ENCODE results near the gene MPHOSPH10.
"Not testable (repeated sequence)": the region's sequence is repeated elsewhere in the genome, so short reads cannot be mapped to it uniquely, and the experiment has no call there.

Gene MPHOSPH10, protein sequence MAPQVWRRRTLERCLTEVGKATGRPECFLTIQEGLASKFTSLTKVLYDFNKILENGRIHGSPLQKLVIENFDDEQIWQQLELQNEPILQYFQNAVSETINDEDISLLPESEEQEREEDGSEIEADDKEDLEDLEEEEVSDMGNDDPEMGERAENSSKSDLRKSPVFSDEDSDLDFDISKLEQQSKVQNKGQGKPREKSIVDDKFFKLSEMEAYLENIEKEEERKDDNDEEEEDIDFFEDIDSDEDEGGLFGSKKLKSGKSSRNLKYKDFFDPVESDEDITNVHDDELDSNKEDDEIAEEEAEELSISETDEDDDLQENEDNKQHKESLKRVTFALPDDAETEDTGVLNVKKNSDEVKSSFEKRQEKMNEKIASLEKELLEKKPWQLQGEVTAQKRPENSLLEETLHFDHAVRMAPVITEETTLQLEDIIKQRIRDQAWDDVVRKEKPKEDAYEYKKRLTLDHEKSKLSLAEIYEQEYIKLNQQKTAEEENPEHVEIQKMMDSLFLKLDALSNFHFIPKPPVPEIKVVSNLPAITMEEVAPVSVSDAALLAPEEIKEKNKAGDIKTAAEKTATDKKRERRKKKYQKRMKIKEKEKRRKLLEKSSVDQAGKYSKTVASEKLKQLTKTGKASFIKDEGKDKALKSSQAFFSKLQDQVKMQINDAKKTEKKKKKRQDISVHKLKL

DNA sequence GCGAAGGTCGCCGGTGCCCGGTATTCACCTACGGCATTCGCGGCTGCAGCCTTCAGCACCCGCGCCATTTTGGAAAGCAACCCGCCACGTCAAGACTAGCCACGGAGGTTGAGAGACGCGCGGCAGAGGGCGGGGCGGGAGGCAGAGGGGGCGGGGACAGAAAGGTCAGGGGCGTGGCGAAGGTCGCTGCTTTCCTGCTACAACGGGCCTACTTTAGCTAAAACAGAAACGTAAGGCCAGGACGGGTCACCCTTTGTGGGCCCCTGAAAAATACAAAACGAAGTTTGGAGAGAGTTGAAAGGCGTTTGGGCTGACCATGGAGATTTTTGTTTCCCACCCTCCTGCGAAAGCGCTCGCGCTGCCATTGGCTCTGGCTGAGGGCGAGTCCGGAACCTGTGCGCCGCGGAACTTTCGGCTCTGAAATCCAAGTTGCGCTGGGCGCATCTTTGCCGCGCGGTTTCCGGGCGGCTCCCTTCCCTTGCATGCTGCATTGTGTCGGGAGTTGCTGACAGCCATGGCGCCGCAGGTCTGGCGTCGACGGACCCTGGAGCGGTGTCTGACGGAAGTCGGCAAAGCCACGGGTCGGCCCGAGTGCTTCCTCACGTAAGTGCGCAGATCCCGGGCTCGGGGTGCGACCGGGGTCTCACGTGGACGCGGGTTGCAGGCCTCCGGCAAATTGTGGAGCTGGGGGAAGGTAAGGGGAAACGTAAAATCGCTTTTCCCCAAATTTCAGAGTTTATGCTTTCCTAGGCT is at the start of gene MPHOSPH10, which contains the start of gene MCEE:
MPHOSPH10 (plus strand) TSS at position 483 of the 753 bp plus-strand sequence; CDS start at position 515, 32 bp downstream.
MCEE (minus strand) TSS at position 78 of the 753 bp plus-strand sequence; CDS start at position 68, 10 bp downstream.
- H3K4me3 Mint-ChIP-seq, result no peak within 1 kb of the TSS
- ATAC-seq (ENCODE audit: low read depth) (peak; percentile 87), DNase-seq (ENCODE audit: low spot score in 2 of 2) (peak; percentile 82 to 84)
- peaks cover 3% of the 10 kb centered on the region for H3K36me3 Mint-ChIP-seq
- peaks cover 6% of the 10 kb centered on the region for H3K4me1 Mint-ChIP-seq
- no peaks in the 10 kb centered on the region for H3K27me3 Mint-ChIP-seq
- H3K27ac Mint-ChIP-seq, result no peak within 1 kb of the TSS
- no peaks in the 10 kb centered on the region for H3K9me3 Mint-ChIP-seq

DNA sequence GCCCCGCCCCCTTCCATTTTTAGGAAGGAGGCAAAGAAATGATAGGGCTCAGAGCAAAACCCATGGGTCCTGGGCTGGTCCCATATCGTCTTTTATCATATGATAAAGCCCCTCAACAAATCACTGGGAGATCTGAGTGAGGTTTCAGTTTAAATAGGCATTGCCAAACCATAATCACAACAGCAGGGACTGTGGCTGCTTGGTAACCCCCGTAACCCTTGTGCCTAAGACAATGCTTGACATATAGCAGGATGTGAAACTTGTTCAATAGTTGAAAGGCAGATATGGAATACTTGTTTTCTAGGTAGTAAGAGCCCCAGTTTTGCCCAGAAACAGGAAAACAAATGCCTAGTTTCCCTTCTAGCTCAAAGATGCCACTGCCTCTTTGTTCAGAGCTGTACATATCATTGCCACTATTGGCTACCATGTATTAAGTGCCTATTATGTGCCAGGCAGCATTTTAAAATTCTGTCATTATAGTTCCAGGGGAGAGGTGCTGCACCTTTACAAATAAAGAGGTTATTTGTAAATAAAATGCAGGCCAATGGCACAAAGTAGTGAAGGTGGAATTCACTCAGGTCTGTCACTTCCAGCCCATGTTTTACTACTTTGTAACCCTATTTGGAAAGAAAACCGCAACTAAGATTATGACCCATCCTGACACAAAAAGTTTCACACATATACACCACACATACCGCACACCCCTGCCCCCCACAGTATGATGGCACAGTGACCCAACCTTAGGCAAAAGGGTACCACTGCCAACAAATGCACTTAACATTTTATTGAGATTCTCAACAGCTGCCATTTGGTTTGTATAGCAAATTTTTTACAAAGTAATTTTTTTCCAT is 47.8 kb upstream of the MPHOSPH10 start:
- peaks cover 8% of the 10 kb centered on the region for H3K27me3 Mint-ChIP-seq
- peaks cover 10% of the 10 kb centered on the region for H3K36me3 Mint-ChIP-seq
- H3K9me3 Mint-ChIP-seq, result no peaks in the 10 kb centered on the region
- ATAC-seq (ENCODE audit: low read depth) (peak; percentile 43), DNase-seq (ENCODE audit: low spot score in 2 of 2) (no peak)
- peaks cover 7% of the 10 kb centered on the region for H3K4me1 Mint-ChIP-seq
- no peak overlapping the region for H3K4me3 Mint-ChIP-seq
- H3K27ac Mint-ChIP-seq, result peak overlapping the region; percentile 70

DNA sequence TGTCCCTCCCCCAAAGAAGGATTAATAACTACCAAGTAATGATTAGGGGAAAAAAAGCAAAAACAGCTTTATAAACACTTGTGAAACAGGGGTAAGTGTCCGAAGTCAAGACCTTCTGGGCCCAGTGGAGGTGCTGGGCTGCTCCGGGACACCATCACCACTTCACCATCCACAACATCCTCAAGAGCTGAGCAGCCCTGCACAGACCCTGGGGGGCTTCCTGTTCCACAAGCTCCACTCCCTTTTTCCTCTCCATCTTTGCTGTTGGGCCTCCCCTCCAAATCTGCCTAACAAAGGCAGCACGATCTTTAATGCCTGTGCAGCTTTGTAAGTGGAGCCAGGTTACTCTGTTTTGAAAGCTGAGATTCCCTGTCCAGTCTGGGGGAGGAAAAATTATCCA is 47.1 kb upstream of the MPHOSPH10 start:
- ATAC-seq (ENCODE audit: low read depth); H3K4me1 Mint-ChIP-seq; H3K9me3 Mint-ChIP-seq; DNase-seq (ENCODE audit: low spot score in 2 of 2); H3K27ac Mint-ChIP-seq; H3K36me3 Mint-ChIP-seq; H3K27me3 Mint-ChIP-seq; H3K4me3 Mint-ChIP-seq: not testable (repeated sequence)

DNA sequence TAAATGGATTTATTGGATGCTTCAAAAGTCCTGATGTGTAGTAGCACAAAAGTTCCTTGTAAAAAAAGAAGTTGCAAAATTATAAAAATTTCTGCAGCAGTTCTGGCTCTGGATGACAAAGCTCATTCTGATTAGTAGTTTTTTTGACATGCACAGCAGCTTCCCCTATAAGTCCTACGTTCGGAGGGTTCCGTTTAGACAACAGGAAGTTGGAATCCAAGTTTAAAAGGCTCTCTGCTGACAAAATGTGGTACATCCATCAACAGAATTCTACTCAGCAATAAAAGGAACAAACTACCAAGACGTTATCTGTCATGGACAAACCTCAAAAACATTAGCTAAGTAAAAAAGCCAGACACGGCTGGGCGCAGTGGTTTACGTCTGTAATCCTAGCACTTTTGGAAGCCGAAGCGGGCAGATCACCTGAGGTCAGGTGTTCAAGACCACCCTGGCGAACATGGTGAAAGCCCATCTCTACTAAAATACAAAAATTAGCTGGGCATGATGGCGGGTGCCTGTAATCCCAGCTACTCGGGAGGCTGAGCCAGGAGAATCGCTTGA is 46.6 kb upstream of the MPHOSPH10 start:
- ATAC-seq (ENCODE audit: low read depth), result peak; percentile 35

DNA sequence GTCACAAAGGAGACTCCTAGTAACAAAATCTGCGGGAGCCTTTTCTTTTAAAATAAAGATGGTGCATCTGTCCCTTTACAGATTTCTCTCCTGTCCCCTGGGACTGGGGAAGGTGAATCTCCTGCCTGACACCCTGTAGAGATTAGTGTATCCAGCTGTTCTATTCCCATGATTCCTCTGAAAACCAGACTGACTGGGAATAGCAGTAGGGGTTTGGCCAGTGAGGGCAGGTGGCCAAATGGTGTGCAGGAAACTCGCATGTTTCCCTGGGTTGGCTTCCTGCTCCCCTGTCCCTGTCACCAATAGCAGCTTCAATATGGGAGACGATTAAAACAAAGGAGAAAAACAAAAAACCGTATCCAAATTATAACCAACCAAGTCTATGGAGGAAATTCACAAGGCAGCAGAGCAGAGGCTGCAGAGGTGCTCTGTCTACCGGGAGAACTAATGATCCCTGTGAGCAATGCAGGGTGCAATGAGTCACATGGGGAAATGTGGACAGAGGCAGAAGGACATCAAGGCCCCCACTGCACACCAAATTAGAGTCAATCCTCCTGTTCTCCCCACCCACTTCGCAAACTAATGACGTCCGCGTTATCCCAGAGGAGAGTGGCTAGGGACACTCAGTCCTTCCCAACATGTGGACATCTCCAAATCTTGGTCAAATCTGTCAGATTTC is 45.0 kb upstream of the MPHOSPH10 start:
- not testable (repeated sequence) for H3K9me3 Mint-ChIP-seq; ATAC-seq (ENCODE audit: low read depth); DNase-seq (ENCODE audit: low spot score in 2 of 2); H3K4me1 Mint-ChIP-seq; H3K4me3 Mint-ChIP-seq; H3K36me3 Mint-ChIP-seq; H3K27ac Mint-ChIP-seq
- H3K27me3 Mint-ChIP-seq, result peaks cover 17% of the 10 kb centered on the region

More for the DNA sequence above, 46.6 kb upstream of the MPHOSPH10 start:
- not testable (repeated sequence) for H3K27me3 Mint-ChIP-seq; DNase-seq (ENCODE audit: low spot score in 2 of 2); H3K27ac Mint-ChIP-seq; H3K4me1 Mint-ChIP-seq; H3K9me3 Mint-ChIP-seq; H3K36me3 Mint-ChIP-seq
- H3K4me3 Mint-ChIP-seq, result peak overlapping the region; percentile 59

DNA sequence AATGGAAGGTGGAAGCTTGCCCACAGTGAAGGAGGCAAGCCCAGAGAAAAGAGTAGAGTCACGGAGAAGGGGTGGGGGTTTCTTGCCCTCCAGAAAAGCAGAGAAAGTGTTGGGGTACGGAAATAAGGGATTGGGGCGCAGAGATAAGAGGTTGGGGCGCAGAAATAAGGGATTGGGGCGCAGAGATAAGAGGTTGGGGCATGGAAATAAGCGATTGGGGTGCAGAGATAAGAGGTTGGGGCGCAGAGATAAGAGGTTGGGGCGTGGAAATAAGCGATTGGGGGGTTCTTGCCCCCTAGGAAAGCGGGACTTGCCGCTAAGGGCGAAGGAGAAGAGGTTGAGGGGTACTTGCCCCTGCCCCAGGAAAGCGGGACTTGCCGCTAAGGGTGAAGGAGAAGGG is 41.0 kb upstream of the MPHOSPH10 start:
- H3K4me3 Mint-ChIP-seq; H3K36me3 Mint-ChIP-seq; H3K9me3 Mint-ChIP-seq; DNase-seq (ENCODE audit: low spot score in 2 of 2); H3K4me1 Mint-ChIP-seq; H3K27ac Mint-ChIP-seq; ATAC-seq (ENCODE audit: low read depth): not testable (repeated sequence)
- H3K27me3 Mint-ChIP-seq, result peaks cover 17% of the 10 kb centered on the region

DNA sequence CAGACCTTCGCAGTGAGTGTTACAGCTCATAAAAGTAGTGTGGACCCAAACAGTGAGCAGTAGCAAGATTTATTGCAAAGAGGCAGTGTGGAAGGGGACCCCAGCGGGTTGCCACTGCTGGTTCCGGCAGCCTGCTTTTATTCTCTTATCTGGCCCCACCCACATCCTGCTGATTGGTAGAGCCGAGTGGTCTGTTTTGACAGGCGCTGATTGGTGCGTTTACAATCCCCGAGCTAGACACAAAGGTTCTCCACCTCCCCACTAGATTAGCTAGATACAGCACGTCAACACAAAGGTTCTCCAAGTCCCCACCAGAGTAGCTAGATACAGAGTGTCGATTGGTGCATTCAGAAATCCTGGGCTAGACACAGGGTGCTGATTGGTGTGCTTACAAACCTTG is 38.6 kb upstream of the MPHOSPH10 start:
- H3K36me3 Mint-ChIP-seq; H3K27ac Mint-ChIP-seq; H3K4me1 Mint-ChIP-seq; ATAC-seq (ENCODE audit: low read depth); DNase-seq (ENCODE audit: low spot score in 2 of 2); H3K9me3 Mint-ChIP-seq; H3K4me3 Mint-ChIP-seq: not testable (repeated sequence)
- H3K27me3 Mint-ChIP-seq, result peaks cover 14% of the 10 kb centered on the region

DNA sequence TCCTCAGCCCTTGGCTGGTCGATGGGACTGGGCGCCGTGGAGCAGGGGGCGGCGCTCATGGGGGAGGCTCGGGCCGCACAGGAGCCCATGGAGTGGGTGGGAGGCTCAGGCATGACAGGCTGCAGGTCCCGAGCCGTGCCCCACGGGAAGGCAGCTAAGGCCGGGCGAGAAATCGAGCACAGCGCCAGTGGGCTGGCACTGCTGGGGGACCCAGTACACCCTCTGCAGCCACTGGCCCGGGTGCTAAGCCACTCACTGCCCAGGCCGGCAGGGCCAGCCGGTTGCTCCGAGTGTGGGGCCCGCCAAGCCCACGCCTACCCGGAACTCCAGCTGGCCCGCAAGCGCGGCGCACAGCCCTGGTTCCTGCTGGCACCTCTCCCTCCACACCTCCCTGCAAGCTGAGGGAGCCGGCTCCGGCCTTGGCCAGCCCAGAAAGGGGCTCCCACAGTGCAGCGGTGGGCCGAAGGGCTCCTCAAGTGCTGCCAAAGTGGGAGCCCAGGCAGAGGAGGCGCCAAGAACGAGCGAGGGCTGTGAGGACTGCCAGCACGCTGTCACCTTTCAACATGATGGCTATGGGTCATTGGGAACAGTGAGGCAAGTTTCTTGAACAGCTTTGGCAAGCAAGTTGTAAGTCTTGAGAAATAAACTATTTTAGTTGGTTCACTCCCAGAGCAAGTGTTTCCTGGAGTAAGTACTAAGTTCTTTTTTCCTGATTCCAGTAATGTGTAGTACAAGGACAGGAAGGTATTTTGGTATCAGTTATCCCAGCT is 37.8 kb upstream of the MPHOSPH10 start:
- H3K4me1 Mint-ChIP-seq; H3K27ac Mint-ChIP-seq; ATAC-seq (ENCODE audit: low read depth); H3K27me3 Mint-ChIP-seq; DNase-seq (ENCODE audit: low spot score in 2 of 2); H3K4me3 Mint-ChIP-seq; H3K9me3 Mint-ChIP-seq; H3K36me3 Mint-ChIP-seq: not testable (repeated sequence)

DNA sequence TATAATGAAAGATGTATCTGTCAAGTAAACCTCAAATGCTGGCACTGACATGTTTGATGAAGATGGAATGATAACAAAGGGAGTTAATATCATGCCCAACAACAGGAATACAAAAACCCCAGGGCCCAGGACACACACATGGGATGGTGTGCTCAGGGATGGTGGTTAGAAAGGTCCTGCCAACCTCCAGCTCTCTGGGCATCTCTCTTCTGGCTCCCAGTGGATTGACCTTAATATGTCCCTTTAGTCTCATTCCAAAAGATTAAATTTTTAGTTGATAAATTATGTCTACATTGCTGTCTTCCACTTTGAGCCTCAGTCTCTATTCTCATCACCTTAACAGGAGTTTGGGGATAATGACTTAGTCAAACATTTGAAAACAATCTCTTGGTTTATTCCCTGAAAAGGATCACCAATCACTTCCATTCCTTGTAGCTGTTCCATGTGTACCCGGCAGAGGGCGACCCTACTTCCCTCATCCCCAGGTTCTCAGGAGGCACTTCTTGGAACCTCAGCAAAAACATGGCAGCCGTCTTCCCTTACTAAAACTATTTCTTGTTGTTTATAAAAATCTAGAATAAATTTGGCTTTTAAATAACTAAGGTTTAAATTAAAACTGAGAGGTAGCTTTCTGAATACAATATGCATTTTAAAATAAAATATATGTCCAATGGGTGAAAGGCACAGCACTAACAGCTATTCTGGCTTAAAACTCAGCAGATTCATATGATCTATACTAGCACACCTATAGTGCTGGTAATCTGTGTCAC is 30.1 kb upstream of the MPHOSPH10 start:
- peaks cover under 1% of the 10 kb centered on the region for H3K36me3 Mint-ChIP-seq

DNA sequence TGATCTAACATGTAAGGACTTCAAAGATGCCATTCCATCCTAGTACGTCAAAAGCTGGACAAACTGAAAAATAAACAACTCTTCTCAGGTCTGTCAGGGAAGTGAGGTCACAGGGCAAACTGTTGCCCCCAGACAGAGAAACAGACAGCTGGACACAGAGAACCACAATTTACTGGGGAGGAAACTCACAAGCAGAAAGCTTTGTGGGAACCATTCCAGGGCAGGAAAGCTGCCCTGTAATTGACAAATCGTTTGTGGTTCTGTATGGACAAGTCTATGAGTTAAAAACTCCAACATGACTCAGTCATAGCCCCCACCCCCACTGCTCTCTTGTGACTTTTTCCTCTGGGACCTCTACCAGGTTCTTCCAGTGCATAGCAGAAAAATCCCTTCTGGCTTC is 28.8 kb upstream of the MPHOSPH10 start:
- Mint-ChIP-seq H3K27ac (no peak overlapping the region), H3K4me3 (no peak overlapping the region), H3K9me3 (peaks cover 2% of the 10 kb centered on the region), H3K4me1 (peaks cover 6% of the 10 kb centered on the region), H3K27me3 (no peaks in the 10 kb centered on the region), H3K36me3 (peaks cover 2% of the 10 kb centered on the region)
- no peak for ATAC-seq (ENCODE audit: low read depth)
- DNase-seq (ENCODE audit: low spot score in 2 of 2), result no peak

More for the DNA sequence above, 30.1 kb upstream of the MPHOSPH10 start:
- peaks cover 6% of the 10 kb centered on the region for H3K4me1 Mint-ChIP-seq
- no peak overlapping the region for H3K4me3 Mint-ChIP-seq
- peaks cover under 1% of the 10 kb centered on the region for H3K9me3 Mint-ChIP-seq
- ATAC-seq (ENCODE audit: low read depth) (peak; percentile 44), DNase-seq (ENCODE audit: low spot score in 2 of 2) (peak; percentile 16 to 24)
- no peaks in the 10 kb centered on the region for H3K27me3 Mint-ChIP-seq
- no peak overlapping the region for H3K27ac Mint-ChIP-seq

DNA sequence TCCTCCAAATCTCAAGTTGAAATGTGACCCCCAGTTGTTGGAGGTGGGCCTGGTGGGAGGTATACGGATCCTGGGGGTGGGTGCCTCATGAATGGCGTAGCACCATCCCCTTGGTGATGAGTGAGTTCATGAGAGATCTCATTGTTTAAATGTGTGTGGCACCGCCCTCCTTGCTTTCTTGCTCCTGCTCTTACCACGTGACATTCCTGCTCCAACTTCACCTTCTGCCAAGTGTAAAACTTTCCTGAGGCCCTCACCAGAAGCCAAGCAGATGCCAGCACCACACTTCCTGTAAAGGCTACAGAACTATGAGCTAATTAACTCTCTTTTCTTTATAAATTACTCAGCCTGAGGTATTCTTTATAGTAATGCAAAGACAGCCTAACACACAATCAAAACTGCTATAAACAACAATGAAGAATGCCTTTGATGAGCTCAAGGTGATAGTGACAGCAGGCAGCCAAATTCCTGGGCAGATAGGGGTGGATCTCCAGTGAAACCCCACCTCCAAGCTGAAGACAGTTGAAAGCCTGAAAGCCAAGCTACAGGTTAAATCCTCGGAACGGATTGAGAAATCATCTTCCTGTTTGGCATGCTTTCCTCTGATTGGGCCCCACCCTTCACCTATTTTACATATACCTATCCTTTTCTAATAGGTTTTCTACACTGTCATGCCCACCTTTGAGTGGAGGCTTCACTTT is 27.3 kb upstream of the MPHOSPH10 start:
- Mint-ChIP-seq H3K36me3 (peaks cover 2% of the 10 kb centered on the region), H3K27me3 (no peaks in the 10 kb centered on the region), H3K9me3 (peaks cover 2% of the 10 kb centered on the region), H3K4me1 (peaks cover 2% of the 10 kb centered on the region), H3K4me3 (no peak overlapping the region), H3K27ac (no peak overlapping the region)
- ATAC-seq (ENCODE audit: low read depth), result no peak
- DNase-seq (ENCODE audit: low spot score in 2 of 2), result no peak
